Subcutaneous adipose tissue (tissue), 4 donors: ENCODE results near the gene SLC46A1. TPM values are rescaled to one million over a fixed set of nuclear protein-coding genes. Genes with fewer than 3 reads are reported as not detected.

Experiments
- total RNA-seq, 4 donors: library from RNA; depleted of rRNA; stranded (reverse); fragments of >200 nt; gene quantifications; one replicate each; pipeline ENCODE4 v1.1.0, GENCODE V29; 2016
- TF ChIP-seq, protein P1 (sequence below): fragments of 450-650 bp; IDR thresholded peaks from one replicate; pipeline ENCODE4 v1.5.1; 2016; ENCODE audit warnings: low read depth, mild to moderate bottlenecking, control low read depth, antibody characterized with exemption, moderate library complexity

Gene SLC46A1
- total RNA-seq, 4 donors from 2014 or later, result 7.3 to 16.3 (median 13.1) TPM

DNA sequence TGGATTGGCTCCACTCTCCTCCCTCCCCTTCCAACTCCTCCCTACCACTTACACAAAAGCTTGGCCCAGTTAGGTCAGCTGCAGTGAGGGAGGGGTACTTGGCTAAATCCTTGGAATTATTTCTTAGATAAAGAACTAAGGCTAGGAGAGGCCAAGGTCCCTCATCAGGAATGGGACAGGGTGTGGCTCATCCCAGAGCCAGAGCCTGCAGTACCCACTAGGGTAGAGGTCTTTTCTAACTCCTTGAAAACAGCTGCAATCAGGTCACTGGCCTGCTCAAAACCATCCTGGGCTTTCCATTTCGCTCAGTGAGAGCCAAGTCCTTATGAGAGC, 1.9 kb upstream of the SLC46A1 start:
- TF ChIP-seq, protein P1, sequence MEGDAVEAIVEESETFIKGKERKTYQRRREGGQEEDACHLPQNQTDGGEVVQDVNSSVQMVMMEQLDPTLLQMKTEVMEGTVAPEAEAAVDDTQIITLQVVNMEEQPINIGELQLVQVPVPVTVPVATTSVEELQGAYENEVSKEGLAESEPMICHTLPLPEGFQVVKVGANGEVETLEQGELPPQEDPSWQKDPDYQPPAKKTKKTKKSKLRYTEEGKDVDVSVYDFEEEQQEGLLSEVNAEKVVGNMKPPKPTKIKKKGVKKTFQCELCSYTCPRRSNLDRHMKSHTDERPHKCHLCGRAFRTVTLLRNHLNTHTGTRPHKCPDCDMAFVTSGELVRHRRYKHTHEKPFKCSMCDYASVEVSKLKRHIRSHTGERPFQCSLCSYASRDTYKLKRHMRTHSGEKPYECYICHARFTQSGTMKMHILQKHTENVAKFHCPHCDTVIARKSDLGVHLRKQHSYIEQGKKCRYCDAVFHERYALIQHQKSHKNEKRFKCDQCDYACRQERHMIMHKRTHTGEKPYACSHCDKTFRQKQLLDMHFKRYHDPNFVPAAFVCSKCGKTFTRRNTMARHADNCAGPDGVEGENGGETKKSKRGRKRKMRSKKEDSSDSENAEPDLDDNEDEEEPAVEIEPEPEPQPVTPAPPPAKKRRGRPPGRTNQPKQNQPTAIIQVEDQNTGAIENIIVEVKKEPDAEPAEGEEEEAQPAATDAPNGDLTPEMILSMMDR, result no peak

DNA sequence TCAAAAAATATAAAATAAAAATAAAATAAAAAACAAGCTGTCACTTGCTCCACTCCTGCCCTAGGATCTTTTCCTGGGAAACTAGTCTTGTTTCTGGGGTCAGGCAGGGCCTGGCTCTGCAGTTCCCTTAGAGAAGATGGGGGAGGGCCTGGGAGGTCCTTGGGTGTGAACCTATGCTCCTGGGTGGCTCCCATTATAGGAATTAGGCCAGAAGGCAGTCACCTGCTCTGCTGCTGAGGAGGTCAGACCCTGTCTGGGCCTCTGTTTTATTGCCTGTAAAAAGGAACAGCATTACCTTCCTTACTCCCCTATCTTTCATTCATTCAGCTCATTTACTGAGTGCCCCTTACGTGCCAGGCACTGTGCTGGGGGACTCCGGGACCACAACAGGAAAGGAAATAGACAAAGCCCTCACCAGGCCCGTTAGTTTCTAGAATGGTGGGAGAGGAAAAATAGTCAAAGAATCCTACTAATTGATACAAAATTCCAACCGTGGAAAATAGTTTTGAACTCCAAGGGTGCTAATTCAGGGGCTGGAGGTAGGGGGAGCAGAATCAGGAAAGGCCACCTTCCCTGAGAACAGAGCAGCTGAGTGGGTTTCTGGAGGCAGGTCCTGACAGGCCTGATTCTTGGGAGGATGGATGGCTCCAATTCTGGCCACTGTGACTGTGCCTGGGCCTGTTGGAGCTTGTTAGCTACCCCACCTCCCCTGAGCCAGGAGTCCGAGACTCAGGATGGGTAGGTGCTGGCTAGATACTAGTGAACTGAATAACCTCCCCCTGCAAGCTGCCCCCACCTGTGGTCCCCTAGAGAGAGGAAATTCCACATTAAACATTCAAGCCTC, 1.3 kb upstream of the SLC46A1 start:
- TF ChIP-seq, protein P1, result no peak

DNA sequence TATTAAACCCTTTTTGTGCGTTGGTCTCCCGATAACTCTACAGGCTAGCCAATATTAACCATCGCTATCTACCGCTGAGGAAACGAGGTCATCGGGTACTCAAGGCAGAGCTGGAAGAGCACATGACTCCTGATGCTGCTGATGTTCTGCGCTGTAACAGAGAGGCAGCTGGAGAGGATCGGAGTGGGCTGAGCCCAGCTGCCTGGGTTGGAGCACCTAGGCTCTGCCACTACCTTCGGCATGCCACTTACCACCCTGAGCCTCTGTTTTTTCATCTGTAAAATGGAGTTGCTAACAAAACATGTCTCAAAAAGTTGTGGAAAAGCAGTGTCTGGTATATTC, 432 bp upstream of the SLC46A1 start:
- TF ChIP-seq, protein P1, result no peak

DNA sequence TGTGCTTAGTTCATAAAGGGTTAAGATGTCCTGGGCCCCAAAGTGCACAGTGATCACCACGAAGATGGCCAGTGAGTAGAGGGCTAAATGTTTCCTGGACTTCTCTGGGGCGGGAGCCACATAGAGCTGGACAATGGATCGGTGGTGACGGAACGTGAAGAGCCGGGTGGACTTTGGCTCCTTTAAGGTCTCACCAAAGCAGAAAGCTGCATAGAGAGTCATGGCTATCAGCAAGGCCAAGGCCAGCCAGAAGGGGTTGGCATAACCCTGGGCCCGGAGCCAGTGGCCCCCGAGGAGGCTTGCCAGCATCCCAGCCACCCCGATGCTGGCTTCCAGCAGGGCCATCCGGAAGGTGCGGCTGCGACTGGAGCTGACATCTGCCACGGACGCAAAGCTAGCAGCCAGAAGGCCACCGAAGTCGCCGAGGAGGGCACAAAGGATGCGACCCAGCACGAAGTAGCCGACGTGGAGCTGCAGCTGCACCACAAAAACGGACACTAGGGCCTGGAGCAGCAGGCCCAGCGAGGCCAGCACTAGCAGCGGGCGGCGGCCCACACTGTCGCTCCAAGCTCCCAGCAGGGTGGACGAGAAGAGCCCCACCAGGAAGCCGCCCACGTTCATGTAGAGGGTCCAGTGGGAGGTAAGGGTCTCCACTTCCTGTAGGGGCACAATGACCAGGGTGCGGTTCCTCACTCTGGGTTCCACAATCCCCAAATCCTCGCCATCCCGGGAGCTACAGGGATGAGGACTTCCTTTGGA, 1.0 kb downstream of the SLC46A1 start:
- TF ChIP-seq, protein P1, result no peak

DNA sequence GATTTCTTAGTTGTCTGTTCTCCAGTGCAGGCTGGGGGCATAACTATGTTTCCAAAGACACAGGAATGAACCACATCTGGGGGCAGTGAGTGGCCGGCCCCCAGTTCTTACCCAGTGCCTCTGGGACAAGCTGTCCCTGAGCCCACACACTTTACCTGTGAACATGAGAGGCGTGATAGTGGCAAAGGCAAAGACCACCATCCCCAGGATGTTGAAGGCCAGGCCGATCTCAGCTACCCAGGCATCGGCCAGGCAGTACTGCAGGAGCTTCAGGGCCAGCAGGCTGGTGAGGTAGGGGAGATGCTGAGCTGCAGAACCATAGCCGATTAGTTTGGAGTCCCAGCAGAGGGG, 1.6 kb downstream of the SLC46A1 start:
- TF ChIP-seq, protein P1, result no peak

DNA sequence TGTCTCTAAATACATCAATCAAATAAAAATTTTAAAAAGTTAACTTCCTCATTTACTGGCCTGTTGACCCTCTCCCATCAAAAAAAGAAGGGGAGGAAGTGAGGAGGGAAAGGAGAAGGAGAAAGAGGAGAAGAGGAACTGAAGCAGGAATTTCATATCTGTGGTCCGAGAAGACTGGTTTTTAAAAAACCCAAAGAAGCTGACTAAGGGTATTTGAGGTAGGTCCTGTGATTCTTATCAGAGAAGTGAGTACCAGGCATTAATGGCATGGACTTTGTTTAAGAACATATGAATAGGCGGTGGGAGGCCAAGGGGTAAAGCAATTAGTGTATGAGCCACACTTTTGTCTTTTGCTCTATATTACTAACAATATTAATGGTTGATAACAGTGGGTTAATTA, 2.0 kb downstream of the SLC46A1 start:
- TF ChIP-seq, protein P1, result no peak

DNA sequence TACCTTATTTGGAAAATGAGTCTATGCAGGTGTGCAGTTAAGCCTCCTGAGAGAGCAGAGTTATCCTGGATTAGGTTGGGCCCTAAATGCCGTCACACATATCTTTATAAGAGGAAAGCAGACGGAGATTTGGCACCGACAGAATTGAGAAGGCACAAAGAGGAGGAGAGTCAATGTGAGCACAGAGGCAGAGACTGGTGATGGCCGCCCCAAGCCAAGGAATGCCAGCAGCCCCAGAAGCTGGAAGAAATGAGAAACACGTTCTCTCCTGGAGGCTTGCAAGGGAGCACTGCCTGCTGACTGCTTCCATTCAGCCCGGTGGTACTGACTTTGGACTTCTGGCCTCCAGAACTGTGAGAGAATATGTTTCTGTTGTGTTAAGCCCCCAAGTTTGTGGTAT, 3.2 kb downstream of the SLC46A1 start:
- TF ChIP-seq, protein P1, result no peak
